Stimulated activated CD8-positive, alpha-beta memory T cell treated with anti-CD3 and anti-CD28 coated beads, Interleukin-4, amount 100 ng/mL, for 24 hours (primary cell): ENCODE results near the gene SIGMAR1.
"Not testable (repeated sequence)": the region's sequence is repeated elsewhere in the genome, so short reads cannot be mapped to it uniquely, and the experiment has no call there.

Experiments
- DNase-seq: peaks from one replicate; pipeline ENCODE4 v3.0.0-alpha.2; 2020; ENCODE audit warnings: low read depth

Gene SIGMAR1

GRCh38 chr9:34654323-34655051 lies 16.9 kb upstream of the SIGMAR1 start:
- DNase-seq: no peak

- no peak for DNase-seq
Observed at GRCh38 chr9:34653151-34654072, 15.8 kb upstream of the SIGMAR1 start.

- DNase-seq: no peak
Observed at GRCh38 chr9:34652602-34653000, 15.0 kb upstream of the SIGMAR1 start.

GRCh38 chr9:34651876-34652601 lies 14.5 kb upstream of the SIGMAR1 start, which contains the start of gene IL11RA:
Gene IL11RA (plus strand): TSS chr9:34652185. CDS start chr9:34655218, 3,033 bp downstream.
- peak; percentile 39 for DNase-seq

GRCh38 chr9:34651321-34651720 lies 13.7 kb upstream of the SIGMAR1 start:
- no peak for DNase-seq

- no peak for DNase-seq
Observed at GRCh38 chr9:34650816-34651215, 13.2 kb upstream of the SIGMAR1 start.

- no peak for DNase-seq
Observed at GRCh38 chr9:34648673-34649072, 11.1 kb upstream of the SIGMAR1 start.

GRCh38 chr9:34647651-34648050 lies 10.1 kb upstream of the SIGMAR1 start:
- DNase-seq: no peak

GRCh38 chr9:34647084-34647403 lies 9.5 kb upstream of the SIGMAR1 start:
- DNase-seq: no peak

GRCh38 chr9:34646211-34647083 lies 8.9 kb upstream of the SIGMAR1 start, which contains the start of gene GALT:
Gene GALT (plus strand): TSS chr9:34646675. CDS start chr9:34646705, 30 bp downstream.
- DNase-seq: peak; percentile 95

GRCh38 chr9:34644766-34645314 lies 7.3 kb upstream of the SIGMAR1 start:
- no peak for DNase-seq

- no peak for DNase-seq
Observed at GRCh38 chr9:34642679-34643078, 5.1 kb upstream of the SIGMAR1 start.

GRCh38 chr9:34639322-34639721 lies 1.7 kb upstream of the SIGMAR1 start:
- DNase-seq: not testable (repeated sequence)

- no peak for DNase-seq
Observed at GRCh38 chr9:34638138-34638445, 505 bp upstream of the SIGMAR1 start.

GRCh38 chr9:34636791-34637355 lies 714 bp downstream of the SIGMAR1 start:
- no peak for DNase-seq

- DNase-seq: no peak
Observed at GRCh38 chr9:34635556-34635955, 2.0 kb downstream of the SIGMAR1 start.

GRCh38 chr9:34634551-34635248 lies 2.9 kb downstream of the SIGMAR1 start:
- no peak for DNase-seq

GRCh38 chr9:34633851-34634550 lies 3.6 kb downstream of the SIGMAR1 start:
- peak; percentile 60 for DNase-seq

GRCh38 chr9:34633166-34633565 lies 4.4 kb downstream of the SIGMAR1 start:
- DNase-seq: no peak
